ENCODE data around the gene GOLGA8T.
A peak's percentile ranks its signal among the peaks of the same experiment; 100 is the strongest.

Gene GOLGA8T

DNA sequence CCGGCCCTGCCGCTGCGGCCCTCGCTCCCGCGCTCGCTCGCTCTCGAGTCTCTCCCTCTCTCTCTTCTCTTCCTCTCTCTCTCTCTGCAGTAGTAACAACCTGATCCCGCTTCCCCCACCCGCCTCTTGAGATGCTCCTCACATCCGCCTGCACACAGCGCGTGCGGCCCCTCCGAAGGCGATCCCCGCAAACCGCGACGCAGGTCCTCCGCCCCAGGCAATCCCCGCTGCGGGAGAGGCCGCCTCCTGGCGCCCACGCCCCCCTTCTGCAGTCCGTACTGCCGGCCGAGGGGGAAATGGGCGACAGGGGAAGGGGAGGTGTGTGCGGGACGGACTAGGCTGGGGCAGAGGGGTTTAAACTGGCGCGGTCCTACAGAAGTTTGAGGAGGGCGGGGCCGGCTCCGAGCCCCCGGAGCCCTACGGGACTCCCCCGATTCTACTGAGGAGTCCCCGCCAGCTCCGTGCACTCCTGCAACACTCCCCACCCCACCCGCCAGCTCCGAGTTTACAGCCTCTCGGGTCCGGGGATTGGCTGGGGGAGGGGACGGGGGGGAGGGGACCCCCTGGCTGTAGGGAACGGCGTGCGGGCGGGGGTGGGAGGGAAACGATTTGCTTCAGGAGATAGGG is 57.4 kb downstream of the GOLGA8T start:
- peak in 1 of 2 experiments; percentile 17 for DNase-seq

- DNase-seq: peak in 1 of 2 experiments; percentile 20
Observed at GRCh38 chr15:30192892-30193291, 58.0 kb downstream of the GOLGA8T start.

Data from activated T-cell treated with anti-CD3 and anti-CD28 coated beads, Interleukin-2, amount 50 U/mL, for 48 hours (primary cell).